ENCODE data around the gene RNF207. TPM values are rescaled to one million over a fixed set of nuclear protein-coding genes. Genes with fewer than 3 reads are reported as not detected.

RNF207 gene
- total RNA-seq, 1 donor from 2014 or later: 3.1 TPM

DNA sequence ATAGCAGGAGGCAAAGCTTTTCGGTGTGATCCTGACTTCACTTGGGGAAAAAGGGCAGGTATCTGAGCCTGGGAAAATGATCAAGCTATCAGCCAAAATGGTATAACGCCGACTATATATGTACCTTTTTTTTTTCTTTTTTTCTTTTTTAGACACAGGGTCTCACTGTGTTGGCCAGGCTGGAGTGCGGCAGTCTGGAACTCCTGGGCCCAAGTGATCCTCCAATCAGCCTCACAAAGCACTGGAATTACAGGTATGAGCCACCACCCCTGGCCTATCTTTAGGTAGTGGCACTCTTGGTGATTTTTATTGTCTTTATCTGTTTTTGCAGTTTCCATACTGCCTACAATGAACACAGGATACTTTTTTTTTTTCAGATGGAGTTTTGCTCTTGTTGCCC is 31.2 kb downstream of the RNF207 start:
- no peak overlapping the region for H3K4me2 ChIP-seq
- no peak overlapping the region for H3K9ac ChIP-seq
- H3K4me3 Mint-ChIP-seq: peak overlapping the region; percentile 70
- peaks cover 28% of the 10 kb centered on the region for H4K20me1 ChIP-seq (ENCODE audit: low read depth)
- no peak for DNase-seq (ENCODE audit: low spot score)
- H3K27me3 Mint-ChIP-seq (ENCODE audit: insufficient read depth, low read depth): peaks cover 15% of the 10 kb centered on the region
- H3K36me3 ChIP-seq: peaks cover 8% of the 10 kb centered on the region
- H3K36me3 Mint-ChIP-seq: peaks cover 10% of the 10 kb centered on the region
- no peaks in the 10 kb centered on the region for H3K9me3 ChIP-seq (ENCODE audit: low read depth)
- peaks cover 62% of the 10 kb centered on the region for H3K4me1 Mint-ChIP-seq
- no peak overlapping the region for H3K27ac Mint-ChIP-seq
- no peak overlapping the region for H2AFZ ChIP-seq (replicated peaks)
- no peak overlapping the region for H3K27ac ChIP-seq
- peaks cover 57% of the 10 kb centered on the region for H3F3A ChIP-seq (ENCODE audit: low read depth)
- H3K4me1 ChIP-seq: peaks cover 49% of the 10 kb centered on the region
- peaks cover 36% of the 10 kb centered on the region for H3K79me2 ChIP-seq (ENCODE audit: low read depth)
- H3K4me3 ChIP-seq: no peak overlapping the region
- peaks cover 4% of the 10 kb centered on the region for H3K9me3 Mint-ChIP-seq
- H3K27me3 ChIP-seq: no peaks in the 10 kb centered on the region
- TF ChIP-seq, protein P1, sequence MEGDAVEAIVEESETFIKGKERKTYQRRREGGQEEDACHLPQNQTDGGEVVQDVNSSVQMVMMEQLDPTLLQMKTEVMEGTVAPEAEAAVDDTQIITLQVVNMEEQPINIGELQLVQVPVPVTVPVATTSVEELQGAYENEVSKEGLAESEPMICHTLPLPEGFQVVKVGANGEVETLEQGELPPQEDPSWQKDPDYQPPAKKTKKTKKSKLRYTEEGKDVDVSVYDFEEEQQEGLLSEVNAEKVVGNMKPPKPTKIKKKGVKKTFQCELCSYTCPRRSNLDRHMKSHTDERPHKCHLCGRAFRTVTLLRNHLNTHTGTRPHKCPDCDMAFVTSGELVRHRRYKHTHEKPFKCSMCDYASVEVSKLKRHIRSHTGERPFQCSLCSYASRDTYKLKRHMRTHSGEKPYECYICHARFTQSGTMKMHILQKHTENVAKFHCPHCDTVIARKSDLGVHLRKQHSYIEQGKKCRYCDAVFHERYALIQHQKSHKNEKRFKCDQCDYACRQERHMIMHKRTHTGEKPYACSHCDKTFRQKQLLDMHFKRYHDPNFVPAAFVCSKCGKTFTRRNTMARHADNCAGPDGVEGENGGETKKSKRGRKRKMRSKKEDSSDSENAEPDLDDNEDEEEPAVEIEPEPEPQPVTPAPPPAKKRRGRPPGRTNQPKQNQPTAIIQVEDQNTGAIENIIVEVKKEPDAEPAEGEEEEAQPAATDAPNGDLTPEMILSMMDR (IDR thresholded peaks at IDR 0.05): no peak
- TF ChIP-seq EZH2 (IDR thresholded peaks at IDR 0.05) (no peak), EZH2phosphoT487 (IDR thresholded peaks at IDR 0.05) (no peak)

- H3K36me3 Mint-ChIP-seq: no peaks in the 10 kb centered on the region
- no peaks in the 10 kb centered on the region for H3K9me3 ChIP-seq (ENCODE audit: low read depth)
- H3K4me2 ChIP-seq: peak overlapping the region; percentile 96
- H4K20me1 ChIP-seq (ENCODE audit: low read depth): peaks cover 14% of the 10 kb centered on the region
- H3K27me3 ChIP-seq: peaks cover 12% of the 10 kb centered on the region
- no peak overlapping the region for H3K9ac ChIP-seq
- TF ChIP-seq EZH2 (IDR thresholded peaks at IDR 0.05): no peak
- no peak for TF ChIP-seq EZH2phosphoT487 (IDR thresholded peaks at IDR 0.05)
- TF ChIP-seq, protein P1 (IDR thresholded peaks at IDR 0.05): no peak
- H3K4me3 Mint-ChIP-seq: peak overlapping the region; percentile 72
- H3K27ac Mint-ChIP-seq: peak overlapping the region; percentile 57
- H3K4me1 ChIP-seq: peaks cover 59% of the 10 kb centered on the region
- H3K4me3 ChIP-seq: peak overlapping the region; percentile 72
- H3K36me3 ChIP-seq: no peaks in the 10 kb centered on the region
- peaks cover 29% of the 10 kb centered on the region for H3K79me2 ChIP-seq (ENCODE audit: low read depth)
- H3F3A ChIP-seq (ENCODE audit: low read depth): peaks cover 78% of the 10 kb centered on the region
- peaks cover 26% of the 10 kb centered on the region for H3K27me3 Mint-ChIP-seq (ENCODE audit: insufficient read depth, low read depth)
- peaks cover 64% of the 10 kb centered on the region for H3K4me1 Mint-ChIP-seq
- peak overlapping the region; percentile 89 for H3K27ac ChIP-seq
- DNase-seq (ENCODE audit: low spot score): peak; percentile 65
- H2AFZ ChIP-seq (replicated peaks): no peak overlapping the region
- H3K9me3 Mint-ChIP-seq: peaks cover 4% of the 10 kb centered on the region
These were observed 33.4 kb downstream of the RNF207 start for GRCh38 chr1:6239213-6239752.

GRCh38 chr1:6239950-6240768 is 34.2 kb downstream of the RNF207 start:
- no peak for TF ChIP-seq EZH2phosphoT487 (IDR thresholded peaks at IDR 0.05)
- TF ChIP-seq, protein P1 (IDR thresholded peaks at IDR 0.05): no peak
- no peak for TF ChIP-seq EZH2 (IDR thresholded peaks at IDR 0.05)
- peaks cover 54% of the 10 kb centered on the region for H3K4me1 ChIP-seq
- H3K4me3 Mint-ChIP-seq: peak overlapping the region; percentile 59
- peaks cover 59% of the 10 kb centered on the region for H3K4me1 Mint-ChIP-seq
- H3K27ac Mint-ChIP-seq: peak overlapping the region; percentile 74
- H3K27me3 Mint-ChIP-seq (ENCODE audit: insufficient read depth, low read depth): peaks cover 30% of the 10 kb centered on the region
- H3K9me3 Mint-ChIP-seq: peaks cover 4% of the 10 kb centered on the region
- no peak overlapping the region for H2AFZ ChIP-seq (replicated peaks)
- H3F3A ChIP-seq (ENCODE audit: low read depth): peaks cover 85% of the 10 kb centered on the region
- H3K9ac ChIP-seq: no peak overlapping the region
- no peaks in the 10 kb centered on the region for H3K36me3 ChIP-seq
- peak overlapping the region; percentile 96 for H3K4me2 ChIP-seq
- H4K20me1 ChIP-seq (ENCODE audit: low read depth): peaks cover 10% of the 10 kb centered on the region
- H3K36me3 Mint-ChIP-seq: no peaks in the 10 kb centered on the region
- H3K27me3 ChIP-seq: peaks cover 19% of the 10 kb centered on the region
- H3K4me3 ChIP-seq: peak overlapping the region; percentile 72
- peaks cover 25% of the 10 kb centered on the region for H3K79me2 ChIP-seq (ENCODE audit: low read depth)
- H3K27ac ChIP-seq: peak overlapping the region; percentile 89
- DNase-seq (ENCODE audit: low spot score): peak; percentile 92
- no peaks in the 10 kb centered on the region for H3K9me3 ChIP-seq (ENCODE audit: low read depth)
